ENCODE results near the gene TRHDE.

The TRHDE gene

GRCh38 chr12:72236071-72236705 lies 36.0 kb upstream of the TRHDE start:
- DNase-seq (ENCODE audit: low read depth), result no peak
- TF ChIP-seq, protein P1, sequence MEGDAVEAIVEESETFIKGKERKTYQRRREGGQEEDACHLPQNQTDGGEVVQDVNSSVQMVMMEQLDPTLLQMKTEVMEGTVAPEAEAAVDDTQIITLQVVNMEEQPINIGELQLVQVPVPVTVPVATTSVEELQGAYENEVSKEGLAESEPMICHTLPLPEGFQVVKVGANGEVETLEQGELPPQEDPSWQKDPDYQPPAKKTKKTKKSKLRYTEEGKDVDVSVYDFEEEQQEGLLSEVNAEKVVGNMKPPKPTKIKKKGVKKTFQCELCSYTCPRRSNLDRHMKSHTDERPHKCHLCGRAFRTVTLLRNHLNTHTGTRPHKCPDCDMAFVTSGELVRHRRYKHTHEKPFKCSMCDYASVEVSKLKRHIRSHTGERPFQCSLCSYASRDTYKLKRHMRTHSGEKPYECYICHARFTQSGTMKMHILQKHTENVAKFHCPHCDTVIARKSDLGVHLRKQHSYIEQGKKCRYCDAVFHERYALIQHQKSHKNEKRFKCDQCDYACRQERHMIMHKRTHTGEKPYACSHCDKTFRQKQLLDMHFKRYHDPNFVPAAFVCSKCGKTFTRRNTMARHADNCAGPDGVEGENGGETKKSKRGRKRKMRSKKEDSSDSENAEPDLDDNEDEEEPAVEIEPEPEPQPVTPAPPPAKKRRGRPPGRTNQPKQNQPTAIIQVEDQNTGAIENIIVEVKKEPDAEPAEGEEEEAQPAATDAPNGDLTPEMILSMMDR (IDR thresholded peaks at IDR 0.05; ENCODE audit: low read depth, low read length), result no peak
- no peak for TF ChIP-seq MYC (IDR thresholded peaks at IDR 0.05; ENCODE audit: low read depth, low read length)
- TF ChIP-seq POLR2A (IDR thresholded peaks at IDR 0.05; ENCODE audit: extremely low read depth, insufficient read length), result no peak
- TF ChIP-seq MAX (IDR thresholded peaks at IDR 0.05; ENCODE audit: low read depth, low read length), result no peak
- H3K4me3 ChIP-seq (ENCODE audit: low read depth, low read length), result no peak overlapping the region

GRCh38 chr12:72241552-72241951 lies 30.6 kb upstream of the TRHDE start:
- TF ChIP-seq MAX (IDR thresholded peaks at IDR 0.05; ENCODE audit: low read depth, low read length) (no peak), MYC (IDR thresholded peaks at IDR 0.05; ENCODE audit: low read depth, low read length) (no peak), POLR2A (IDR thresholded peaks at IDR 0.05; ENCODE audit: extremely low read depth, insufficient read length) (no peak)
- TF ChIP-seq, protein P1 (IDR thresholded peaks at IDR 0.05; ENCODE audit: low read depth, low read length), result no peak
- DNase-seq (ENCODE audit: low read depth), result no peak

DNA sequence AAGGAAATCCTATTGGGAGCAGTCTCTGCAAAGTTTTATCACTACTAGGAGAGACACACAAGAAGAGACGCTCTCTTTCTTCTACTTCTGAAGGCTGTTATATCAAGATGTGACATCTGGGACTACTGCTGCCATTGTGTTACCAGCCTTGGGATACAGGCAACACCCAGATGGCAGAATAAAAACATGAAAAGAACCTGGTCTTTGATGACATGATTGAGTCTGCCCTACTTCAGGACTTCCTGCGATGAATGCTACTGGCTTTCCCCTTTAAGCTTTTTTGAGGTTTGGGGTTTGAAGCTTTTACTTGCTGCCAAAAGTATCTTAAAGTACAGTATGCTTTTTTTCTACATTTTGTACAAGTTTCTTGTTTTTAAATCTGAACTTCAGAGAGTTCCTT lies 29.2 kb upstream of the TRHDE start:
- DNase-seq (ENCODE audit: low read depth), result no peak
- H3K4me3 ChIP-seq (ENCODE audit: low read depth, low read length), result no peak overlapping the region
- TF ChIP-seq MAX (IDR thresholded peaks at IDR 0.05; ENCODE audit: low read depth, low read length) (no peak), MYC (IDR thresholded peaks at IDR 0.05; ENCODE audit: low read depth, low read length) (no peak), POLR2A (IDR thresholded peaks at IDR 0.05; ENCODE audit: extremely low read depth, insufficient read length) (no peak)
- TF ChIP-seq, protein P1 (IDR thresholded peaks at IDR 0.05; ENCODE audit: low read depth, low read length), result no peak

More at GRCh38 chr12:72241552-72241951, 30.6 kb upstream of the TRHDE start:
- no peak overlapping the region for H3K4me3 ChIP-seq (ENCODE audit: low read depth, low read length)

- no peak overlapping the region for H3K4me3 ChIP-seq (ENCODE audit: low read depth, low read length)
- TF ChIP-seq MAX (IDR thresholded peaks at IDR 0.05; ENCODE audit: low read depth, low read length) (no peak), MYC (IDR thresholded peaks at IDR 0.05; ENCODE audit: low read depth, low read length) (no peak), POLR2A (IDR thresholded peaks at IDR 0.05; ENCODE audit: extremely low read depth, insufficient read length) (no peak)
- TF ChIP-seq, protein P1 (IDR thresholded peaks at IDR 0.05; ENCODE audit: low read depth, low read length), result no peak
- DNase-seq (ENCODE audit: low read depth), result no peak
These were observed 25.8 kb upstream of the TRHDE start for GRCh38 chr12:72246370-72246769.

DNA sequence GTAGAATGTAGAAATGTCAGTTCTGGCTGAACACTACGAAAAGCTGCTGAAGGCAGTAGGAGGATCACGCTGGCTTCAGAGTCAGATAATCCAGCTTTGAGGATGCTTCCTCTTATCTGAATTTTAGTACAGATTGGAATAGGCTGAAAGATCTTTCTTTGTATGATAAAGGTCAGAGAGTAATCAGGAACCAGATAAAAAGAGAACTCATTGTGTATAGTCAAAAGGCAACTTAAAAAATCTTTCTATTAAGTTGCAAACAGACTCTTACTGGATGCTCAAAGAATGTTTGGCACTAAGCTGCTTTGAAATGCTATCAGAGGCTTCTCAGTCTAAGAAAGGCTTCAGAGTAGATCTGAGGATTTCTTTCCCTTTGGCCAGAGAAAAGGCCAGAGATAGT lies 21.8 kb upstream of the TRHDE start:
- TF ChIP-seq MYC (IDR thresholded peaks at IDR 0.05; ENCODE audit: low read depth, low read length) (no peak), MAX (IDR thresholded peaks at IDR 0.05; ENCODE audit: low read depth, low read length) (no peak), POLR2A (IDR thresholded peaks at IDR 0.05; ENCODE audit: extremely low read depth, insufficient read length) (no peak)
- TF ChIP-seq, protein P1 (IDR thresholded peaks at IDR 0.05; ENCODE audit: low read depth, low read length), result no peak
- no peak for DNase-seq (ENCODE audit: low read depth)
- no peak overlapping the region for H3K4me3 ChIP-seq (ENCODE audit: low read depth, low read length)

All from NB4 (cell line).